ENCODE data around the gene CTBS. TPM values are rescaled to one million over a fixed set of nuclear protein-coding genes. Genes with fewer than 3 reads are reported as not detected.
"Not testable (repeated sequence)": the region's sequence is repeated elsewhere in the genome, so short reads cannot be mapped to it uniquely, and the experiment has no call there.

The CTBS gene
- total RNA-seq, 1 donor from 2014 or later = 11.2 TPM

DNA sequence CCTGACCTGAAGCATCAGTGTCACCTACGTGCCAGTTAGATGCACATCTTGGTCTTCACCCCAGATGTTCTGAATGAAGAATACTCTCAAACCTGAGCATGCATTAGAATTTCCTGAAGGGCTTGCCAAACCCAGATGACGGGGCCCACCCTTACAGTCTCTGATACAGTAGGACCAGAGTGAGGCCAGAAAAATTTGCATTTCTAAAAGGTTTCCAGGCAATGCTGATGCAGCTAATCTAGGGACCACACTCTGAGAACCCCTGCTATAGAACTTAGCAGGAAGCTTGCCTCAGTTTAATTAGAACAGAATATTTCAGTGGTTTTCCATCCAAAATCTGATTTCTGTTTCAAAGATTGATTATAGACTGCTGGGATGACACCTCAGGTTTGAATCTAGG lies 9.9 kb upstream of the CTBS start:
- no peak for ATAC-seq

DNA sequence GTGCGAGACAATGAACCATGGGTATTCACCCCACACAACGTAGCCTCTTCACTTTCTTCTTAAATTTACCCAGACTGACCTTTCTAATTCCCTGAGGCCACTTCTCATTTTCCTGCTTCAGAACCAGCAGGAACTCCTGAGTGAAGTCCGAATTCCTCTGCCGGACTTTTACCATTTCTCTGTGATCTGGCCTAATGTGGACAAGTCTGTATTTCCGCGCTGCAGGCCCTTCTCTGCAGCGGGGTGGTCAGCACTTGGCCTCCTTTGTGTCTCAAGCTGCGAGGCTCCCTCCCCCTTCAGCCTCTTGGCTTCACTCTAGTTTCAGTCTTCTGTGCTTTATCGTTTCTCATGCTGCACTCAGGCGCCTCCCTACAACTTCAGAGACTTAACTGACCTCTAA lies 9.4 kb upstream of the CTBS start:
- ATAC-seq = no peak

DNA sequence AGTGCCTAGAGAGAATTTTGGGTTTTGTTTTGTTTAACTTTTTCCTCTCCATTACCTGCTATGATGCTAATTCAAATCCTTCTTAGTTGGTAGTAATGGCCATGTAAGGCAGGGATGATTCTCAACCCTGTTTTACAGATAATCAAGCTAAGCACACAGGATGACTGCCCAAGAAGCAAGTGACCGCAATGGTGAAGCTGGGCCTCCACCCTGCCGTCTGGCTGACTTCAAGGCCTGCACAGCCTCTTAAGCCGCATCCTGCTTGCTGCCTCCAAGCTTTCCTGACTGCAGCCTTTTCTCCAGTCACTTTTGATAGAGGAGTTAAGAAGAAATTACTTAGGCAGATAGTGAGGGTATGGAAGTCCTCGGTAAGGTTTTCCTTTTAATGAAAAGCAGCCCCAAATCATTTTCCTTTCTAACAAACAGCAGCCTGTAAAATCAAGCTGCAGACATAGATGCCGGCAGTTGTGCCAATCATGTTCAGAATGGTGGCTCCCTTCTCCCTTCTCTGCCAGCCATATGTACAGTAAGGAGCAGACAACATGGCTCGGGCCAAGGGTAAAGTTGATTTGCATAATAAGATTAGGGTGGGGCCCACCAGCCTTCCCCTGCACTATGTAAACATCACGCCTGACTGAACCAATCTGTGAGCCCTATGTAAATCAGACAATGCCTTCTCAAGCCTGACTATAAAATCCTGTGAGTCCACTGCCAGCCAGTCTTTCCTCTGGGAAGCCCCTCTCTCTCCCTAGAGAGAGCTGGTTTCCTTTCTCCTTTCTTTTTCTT lies 8.8 kb upstream of the CTBS start:
- peak; percentile 86 for ATAC-seq

DNA sequence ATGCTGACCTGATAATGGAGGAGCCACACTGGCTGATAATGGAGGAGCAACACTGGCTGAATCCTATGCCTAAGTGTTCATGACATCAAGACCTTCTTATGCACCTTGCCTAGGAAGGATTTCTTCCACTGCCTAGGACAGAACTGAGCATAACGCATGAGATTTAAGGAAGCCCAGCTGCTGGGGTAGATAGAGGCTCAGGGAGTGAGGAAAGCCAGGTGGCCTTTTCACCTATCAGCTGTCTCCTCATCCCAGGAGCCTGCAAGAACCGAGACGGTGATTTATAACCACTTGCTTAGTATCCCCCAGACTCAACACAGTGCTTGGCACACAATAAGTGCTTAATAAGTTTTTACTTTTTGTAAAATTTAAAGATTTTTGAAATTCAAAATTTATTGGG lies 7.4 kb upstream of the CTBS start:
- no peak for ATAC-seq

DNA sequence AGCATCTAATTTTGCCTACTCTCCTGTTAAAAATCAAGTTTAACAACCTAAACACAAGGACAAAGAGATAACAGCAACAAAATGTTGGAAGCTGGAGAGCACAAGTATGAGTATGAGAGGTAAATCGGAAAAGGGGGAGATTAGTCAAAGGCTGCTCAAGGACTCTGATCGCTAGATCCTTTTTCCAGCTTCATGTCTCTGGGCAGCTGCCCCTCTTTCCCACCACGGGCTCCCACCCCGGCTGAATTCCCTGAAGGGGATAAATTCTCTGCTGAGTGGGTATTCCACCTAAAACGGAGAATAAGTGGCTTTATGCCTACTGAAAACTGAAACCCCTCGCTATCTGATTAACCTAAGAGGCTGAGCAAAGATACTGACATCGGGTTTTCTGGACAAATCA lies 696 bp upstream of the CTBS start:
- ATAC-seq = no peak

DNA sequence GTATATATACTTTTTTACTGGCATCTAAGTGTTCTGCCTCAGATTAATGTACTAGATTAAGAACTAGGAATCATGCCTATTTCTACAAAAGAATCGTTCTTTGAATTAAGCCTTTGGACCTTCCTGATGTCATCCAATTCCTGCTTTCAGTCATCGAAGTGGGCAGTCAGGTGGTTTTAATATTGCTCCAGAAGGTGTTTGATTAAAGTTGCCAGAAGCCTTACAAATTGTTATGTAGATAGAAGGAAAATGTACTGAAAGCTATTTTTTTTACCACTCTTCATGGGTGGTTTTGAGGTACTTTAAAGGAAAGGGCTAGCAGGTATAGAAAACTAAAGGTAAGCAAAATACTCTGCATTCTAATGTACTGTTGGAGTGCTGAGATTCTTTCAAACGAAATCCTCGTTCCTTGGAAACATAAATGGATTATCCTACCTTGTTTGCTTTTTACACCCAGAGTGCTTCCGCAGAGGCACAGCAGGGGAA lies 716 bp downstream of the CTBS start:
- no peak for ATAC-seq

DNA sequence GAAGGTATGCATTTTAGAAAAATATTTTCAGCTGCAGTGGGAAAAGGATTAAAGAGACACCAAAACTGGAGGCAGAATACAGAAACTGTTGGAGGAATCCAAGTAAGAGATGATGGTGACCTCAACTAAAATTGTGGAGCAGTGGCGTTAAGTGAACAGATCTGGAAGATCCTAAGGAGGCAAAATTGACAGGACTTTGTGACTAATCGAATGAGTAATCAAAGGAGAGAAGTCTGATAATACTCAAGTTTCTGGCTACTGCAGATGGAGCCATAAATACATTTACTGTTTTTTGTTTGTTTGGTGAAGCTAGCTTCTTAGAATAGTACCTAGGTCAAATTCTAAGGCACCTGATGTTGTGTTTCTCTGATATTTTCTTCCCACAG lies 3.1 kb downstream of the CTBS start:
- no peak for ATAC-seq

DNA sequence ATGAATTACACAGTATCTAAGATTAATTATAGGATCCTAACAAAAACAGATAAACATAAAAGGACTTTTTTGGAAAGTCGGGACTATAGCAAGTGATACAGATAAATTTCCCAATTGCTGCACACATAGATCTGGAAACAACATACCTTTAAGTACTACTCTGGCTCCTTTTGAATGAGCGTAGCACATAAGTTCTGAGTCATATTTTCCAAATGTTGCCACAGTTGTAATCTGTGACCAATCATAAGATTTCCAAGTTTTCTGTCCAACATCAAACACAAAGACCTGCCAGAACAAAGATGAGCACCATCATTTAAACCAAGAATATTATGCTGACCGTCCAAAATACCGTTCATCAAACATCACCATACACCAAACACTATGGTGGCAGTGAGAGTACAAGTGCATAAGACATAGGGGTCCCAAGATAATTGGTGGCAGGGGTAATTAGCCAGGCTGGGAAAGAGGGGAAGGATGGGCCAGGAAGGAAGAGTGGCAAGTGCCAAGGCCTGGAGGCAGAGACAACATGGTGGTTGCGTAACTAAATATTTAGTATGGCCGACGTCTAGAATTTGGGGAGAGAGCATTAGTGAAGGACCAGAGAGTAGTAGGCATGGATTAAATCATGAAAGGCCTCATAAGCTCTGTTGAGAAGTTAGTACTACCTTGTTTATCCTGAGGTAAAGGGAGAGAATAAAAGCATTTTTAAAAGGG lies 3.6 kb downstream of the CTBS start:
- no peak for ATAC-seq

DNA sequence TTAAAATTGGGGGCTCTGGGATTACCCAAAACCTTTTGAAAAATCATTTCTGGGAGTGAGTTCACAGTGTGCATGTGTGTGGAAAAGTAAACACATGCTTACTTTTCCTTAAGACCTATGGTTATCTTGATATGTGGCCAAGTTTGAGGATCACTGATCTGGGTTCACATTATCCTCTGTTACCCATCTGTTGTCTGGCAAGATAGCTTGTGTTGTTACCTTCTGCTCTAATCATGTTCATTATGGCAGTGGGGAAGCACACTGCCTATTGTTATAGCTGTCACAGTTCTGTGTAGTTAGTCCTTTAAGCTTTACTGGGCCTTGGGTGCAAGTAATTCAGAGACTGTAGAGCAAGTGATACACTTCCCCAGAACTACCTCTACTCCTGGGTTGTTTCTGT lies 5.0 kb downstream of the CTBS start:
- ATAC-seq = no peak

DNA sequence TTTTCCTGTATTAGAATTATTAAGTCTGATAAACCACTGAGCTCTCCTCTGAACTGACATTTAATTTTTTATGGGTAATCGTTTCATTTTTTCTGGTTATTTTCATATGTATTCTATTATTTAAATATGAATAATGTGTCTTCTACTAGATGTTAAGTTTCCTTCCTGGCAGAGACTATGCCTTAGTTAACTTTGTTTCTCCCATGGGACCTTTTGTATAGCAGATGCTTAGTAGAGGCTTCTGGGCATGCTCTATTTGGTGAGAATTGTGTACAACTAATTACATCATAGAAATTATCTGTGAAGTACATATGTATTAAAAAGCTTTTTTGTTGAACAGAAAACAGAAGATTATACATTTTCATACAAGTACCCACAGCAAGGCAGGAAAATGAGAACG lies 23.4 kb downstream of the CTBS start:
- ATAC-seq = no peak

DNA sequence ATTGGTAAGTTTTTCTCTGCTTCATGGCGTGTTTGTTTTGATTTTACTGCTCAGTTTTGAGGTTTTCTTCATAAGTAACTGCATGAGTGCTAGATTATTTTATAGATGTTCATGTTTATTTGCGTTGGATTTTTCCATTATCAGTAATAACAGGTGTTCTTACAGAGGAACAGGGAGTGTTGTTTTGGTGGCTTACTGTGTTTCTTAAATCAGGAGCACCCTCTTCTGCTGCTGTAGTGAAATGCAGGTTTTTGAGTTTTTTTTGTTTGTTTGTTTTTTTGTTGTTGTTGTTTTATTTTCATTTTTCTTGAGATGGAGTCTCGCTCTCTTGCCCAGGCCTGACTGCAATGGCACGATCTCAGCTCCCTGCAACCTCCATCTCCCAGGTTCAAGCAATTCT lies 32.6 kb downstream of the CTBS start:
- ATAC-seq = no peak

DNA sequence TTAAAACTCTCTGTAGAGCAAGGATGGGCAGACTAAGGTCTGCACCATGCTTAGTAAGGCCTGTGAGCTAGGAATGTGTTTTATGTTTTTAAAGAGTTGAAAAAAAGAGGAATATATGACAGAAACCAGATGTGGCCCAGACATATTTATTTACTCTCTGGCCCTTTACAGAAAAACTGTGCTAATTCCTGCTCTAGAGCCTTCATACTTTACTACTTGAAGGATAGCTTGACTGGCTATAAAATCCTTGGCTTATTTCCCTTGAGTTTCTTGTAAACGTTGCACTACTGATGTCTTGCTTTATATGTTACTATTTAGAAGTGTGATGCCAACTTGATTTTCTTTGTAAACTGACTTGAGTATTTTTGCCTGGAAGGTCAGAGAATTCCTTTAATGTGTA lies 33.5 kb downstream of the CTBS start:
- ATAC-seq = no peak

DNA sequence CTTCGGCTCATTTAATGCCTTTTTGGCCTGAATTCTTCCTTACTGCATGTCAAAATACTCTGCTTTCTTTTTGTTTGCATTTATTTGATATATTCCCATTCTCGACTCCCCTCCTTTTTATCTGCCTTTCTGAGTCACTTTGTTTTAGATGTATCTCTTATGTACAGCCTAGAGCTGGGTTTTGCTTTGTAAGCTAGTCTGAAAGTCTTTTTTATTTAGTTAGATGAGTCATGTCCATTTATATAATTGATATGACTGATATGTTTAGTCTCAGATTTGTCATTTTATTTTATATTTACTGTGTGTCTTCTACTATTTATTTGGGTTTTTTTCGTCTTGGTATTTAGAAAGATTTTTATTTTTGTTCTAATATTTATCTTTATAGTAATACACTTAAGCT lies 34.3 kb downstream of the CTBS start:
- no peak for ATAC-seq

DNA sequence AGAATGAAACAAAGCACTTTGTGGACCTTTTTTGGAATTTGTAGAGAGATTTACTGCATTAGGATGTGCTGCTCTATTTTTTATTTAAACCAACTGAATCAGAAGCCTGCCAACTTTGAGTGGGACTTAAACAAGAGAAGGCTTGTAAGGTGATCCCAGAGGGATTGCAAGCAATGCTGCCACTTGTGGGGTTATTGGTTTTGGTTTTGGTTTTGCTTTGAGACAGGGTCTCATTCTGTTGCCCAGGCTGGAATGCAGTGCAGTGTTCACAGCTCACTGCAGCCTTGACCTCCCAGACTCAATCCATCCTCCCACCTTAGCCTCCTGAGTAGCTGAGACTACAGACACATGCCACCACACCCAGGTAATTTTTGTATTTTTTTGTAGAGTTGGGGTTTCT lies 35.6 kb downstream of the CTBS start:
- no peak for ATAC-seq

DNA sequence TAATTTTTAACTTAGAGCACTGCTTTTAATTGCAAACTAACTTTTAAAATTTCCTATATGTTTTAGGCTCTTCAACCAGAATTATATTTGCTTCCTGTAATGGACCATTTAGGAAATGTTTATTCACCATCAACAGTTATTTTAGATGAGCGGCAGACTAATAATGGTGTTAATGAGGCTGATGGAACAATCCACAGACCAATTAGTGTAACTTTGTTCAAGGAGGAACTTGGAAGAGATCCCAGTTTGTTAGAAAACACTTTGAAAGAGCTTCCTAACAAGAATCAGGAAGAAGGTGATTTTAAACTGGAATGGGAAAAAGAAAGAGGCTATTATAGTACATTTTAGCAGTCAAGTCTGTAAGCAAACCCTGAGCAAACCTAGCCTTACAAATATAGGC lies 48.5 kb downstream of the CTBS start:
- ATAC-seq = no peak

DNA sequence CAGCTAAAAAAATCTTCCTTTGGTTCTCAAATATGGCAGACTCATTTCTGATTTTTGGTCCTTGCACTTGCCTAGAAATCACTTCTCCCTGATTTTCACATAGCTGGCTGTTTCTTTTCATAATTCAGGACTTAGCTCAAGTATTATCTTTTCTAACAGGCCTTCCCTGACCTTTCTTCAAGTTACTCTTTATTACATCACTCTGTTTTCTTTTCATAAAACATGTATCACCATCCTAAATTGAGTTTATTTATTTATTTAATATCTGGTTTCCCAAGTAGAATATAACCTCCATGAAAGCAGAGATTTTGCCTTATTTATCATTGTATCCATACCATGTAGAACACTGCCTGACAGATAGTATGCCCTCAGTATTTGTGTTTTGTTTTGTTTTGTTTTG lies 49.6 kb downstream of the CTBS start:
- ATAC-seq = no peak

DNA sequence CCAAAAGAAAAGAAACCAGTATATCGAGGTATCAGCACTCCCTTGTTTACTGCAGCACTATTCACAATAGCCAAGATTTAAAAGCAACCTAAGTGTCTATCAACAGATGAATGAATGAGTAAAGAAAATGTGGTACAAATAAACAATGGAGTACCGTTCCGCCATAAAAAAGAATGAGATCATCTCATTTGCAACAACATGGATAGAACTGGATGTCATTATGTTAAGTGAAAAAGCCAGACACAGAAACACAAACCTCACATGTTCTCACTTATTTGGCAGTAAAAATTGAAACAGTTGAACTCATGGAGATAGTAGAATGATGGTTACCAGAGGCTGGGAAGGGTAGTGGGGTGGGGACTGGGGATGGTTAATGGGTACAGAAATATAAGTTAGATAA lies 63.6 kb downstream of the CTBS start:
- ATAC-seq = no peak

DNA sequence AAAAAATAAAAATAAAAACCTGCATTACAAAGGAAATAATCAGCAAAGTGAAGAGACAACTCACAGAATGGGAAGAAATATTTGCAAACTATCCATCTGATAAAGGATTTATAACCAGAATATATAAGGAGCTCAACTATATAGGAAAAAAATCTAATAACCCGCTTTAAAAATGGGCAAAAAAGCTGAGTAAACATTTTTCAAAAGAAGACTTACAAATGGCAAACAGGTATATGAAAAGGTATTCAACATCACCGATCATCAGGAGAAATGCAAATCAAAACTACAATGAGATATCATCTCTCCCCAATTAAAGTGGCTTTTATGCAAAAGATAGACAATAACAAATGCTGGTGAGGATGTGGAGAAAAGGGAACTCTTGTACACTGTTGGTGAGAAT lies 64.1 kb downstream of the CTBS start:
- no peak for ATAC-seq

DNA sequence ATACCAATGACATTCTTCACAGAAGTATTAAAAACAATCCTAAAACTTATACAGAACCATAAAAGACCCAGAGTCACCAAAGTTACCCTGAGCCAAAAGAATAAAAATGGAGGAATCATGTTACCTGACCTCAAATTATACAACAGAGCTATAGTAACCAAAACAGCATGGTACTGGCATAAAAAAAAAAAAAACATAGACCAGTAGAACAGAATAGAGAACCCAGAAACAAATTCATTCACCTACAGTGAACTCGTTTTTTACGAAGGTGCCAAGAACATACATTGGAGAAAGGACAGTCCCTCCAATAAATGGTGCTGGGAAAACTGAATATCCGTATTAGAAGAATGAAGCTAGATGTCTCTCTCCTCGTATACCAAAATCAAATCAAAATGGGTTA lies 65.2 kb downstream of the CTBS start:
- no peak for ATAC-seq

DNA sequence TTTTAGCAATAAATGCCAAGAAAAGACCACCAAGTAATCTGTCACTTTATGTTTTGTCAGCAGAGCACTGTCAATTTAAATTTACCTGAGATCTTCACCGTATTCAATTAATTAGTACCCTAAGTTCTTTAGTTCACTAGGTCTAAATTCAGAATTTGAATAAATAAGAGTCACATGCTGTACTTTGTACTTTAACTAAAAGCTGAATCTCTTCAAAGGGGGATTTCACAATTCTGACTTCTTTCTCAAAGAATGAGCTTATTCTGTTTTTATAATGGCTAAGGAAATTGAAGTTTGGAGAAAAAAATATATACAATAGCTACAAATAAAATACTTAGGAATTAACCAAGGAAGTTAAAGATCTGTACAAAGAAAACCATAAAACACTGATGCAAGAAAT lies 65.7 kb downstream of the CTBS start:
- no peak for ATAC-seq

DNA sequence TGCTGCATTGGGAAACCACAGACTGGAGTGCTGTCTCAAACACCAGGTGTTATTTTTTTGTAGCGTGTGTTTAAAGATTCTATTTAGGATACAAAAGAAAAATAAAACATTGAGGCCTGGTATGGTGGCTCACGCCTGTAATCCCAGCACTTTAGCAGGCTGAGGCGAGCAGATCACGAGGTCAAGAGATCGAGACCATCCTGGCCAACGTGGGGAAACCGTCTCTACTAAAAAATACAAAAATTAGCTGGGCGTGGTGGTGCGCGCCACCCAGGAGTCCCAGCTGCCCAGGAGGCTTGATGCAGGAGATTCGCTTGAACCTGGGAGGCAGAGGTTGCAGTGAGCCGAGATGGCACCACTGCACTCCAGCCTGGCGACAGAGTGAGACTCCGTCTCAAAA lies 66.4 kb downstream of the CTBS start:
- ATAC-seq = not testable (repeated sequence)

DNA sequence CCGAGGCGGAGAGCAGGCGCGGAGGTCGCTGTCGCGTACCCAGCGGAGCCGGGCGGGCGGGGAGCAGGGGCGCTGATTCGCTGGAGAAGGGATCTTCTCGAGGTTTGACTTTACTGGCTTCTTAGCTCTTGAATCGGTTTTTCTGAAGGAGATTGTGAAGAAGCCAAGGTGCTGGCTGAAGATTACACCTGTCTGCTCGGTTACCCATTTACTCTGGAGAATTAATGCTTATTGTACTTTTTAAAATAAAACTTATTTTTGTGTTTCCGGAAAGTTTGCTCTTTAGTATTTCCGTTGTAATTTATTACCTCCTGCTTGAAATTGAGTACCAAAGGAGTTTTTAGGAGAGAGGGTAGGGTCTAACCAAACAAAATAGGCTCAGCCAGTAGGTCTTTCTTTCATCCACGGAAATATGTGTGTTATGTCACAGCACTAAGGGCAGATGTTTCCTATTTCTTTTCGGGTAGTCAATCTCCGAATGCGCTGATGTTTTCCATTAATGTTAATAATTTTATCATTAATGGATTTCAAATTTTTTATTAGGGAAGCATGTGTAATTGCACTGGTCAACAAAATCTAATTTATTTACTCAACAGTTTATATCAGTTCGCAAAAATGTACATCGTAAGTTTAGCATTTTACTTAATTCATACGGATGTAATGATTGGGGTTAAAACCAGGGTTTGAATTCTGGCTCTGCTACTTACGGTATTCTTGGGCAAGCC lies 67.3 kb downstream of the CTBS start:
- no peak for ATAC-seq

DNA sequence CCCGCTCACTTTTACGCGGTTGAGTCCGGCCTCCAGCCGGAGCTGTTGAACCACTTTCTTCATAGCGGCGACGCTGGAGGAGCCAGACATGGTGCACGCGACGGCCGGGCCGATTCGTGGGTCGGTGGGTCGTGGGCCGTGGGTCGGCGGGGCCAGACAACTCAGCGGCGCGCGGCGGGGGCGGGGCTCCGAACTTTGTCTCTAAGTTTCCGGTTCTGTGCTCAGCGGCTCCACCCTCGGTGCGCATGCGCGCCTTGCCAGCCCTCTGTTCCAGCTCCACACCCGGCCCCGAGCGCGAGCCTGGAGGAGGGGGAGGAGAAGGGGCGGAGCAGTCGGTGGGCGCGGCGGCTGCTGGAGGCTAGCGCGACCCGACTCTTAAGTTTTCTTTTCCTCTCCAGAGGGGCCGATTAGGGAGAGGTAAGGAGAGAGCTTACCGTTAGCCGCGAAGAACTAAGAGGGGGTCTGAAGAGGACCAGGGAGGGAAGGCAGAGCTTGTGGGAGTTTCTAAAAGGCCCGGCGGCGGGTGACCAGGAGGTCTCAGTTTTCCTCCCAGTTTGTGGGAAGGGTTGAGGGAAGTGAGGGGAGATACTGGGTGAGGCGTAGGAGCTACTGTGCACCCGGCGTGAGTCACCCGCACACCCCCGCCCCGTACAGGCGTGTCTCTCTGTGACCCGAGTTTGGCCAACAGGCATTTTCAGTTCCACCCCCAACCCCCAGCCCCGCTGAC lies 68.1 kb downstream of the CTBS start, which contains the start of the genes GNG5 and SPATA1:
Gene GNG5 (minus strand): TSS at position 580 of the 727 bp plus-strand sequence. CDS start 490 bp downstream, at position 90.
Gene SPATA1 (plus strand): TSS at position 385 of the 727 bp plus-strand sequence. CDS start 9,974 bp downstream, outside the sequence.
- ATAC-seq = peak; percentile 98

Data from esophagus mucosa (tissue), 1 donor.